Stimulated activated CD4-positive, alpha-beta T cell treated with anti-CD3 and anti-CD28 coated beads, Interleukin-1b, Interleukin-23, amount 100 ng/mL, for 48 hours (primary cell): ENCODE measurements around the gene TSFM.
A peak's percentile ranks its signal among the peaks of the same experiment; 100 is the strongest.

Experiments used
- DNase-seq: peaks from one replicate; pipeline ENCODE4 v3.0.0-alpha.2; 2020

TSFM gene

GRCh38 chr12:57836442-57837375 lies 54.1 kb downstream of the TSFM start:
- no peak for DNase-seq

GRCh38 chr12:57837864-57838562 lies 55.4 kb downstream of the TSFM start:
- DNase-seq, result no peak

- peak; percentile 55 for DNase-seq
Observed at GRCh38 chr12:57838594-57839302, 56.2 kb downstream of the TSFM start.

- no peak for DNase-seq
Observed at GRCh38 chr12:57839996-57840395, 57.4 kb downstream of the TSFM start.

- no peak for DNase-seq
Observed at GRCh38 chr12:57840726-57841125, 58.1 kb downstream of the TSFM start.

- no peak for DNase-seq
Observed at GRCh38 chr12:57841445-57841844, 58.9 kb downstream of the TSFM start.

GRCh38 chr12:57842342-57843294 lies 60.0 kb downstream of the TSFM start:
- DNase-seq, result peak; percentile 41

- DNase-seq, result peak; percentile 37
Observed at GRCh38 chr12:57844709-57845477, 62.3 kb downstream of the TSFM start.

GRCh38 chr12:57845478-57846284 lies 63.1 kb downstream of the TSFM start:
- peak; percentile 60 for DNase-seq

GRCh38 chr12:57846285-57846576 lies 63.6 kb downstream of the TSFM start:
- no peak for DNase-seq

GRCh38 chr12:57846577-57847319 lies 64.2 kb downstream of the TSFM start, which contains the start of gene CTDSP2:
Gene CTDSP2, minus strand, starts transcription at chr12:57846729. Its CDS starts 294 bp downstream, at chr12:57846435.
- DNase-seq, result peak; percentile 93
